ES-I3 (cell line): ENCODE measurements around the gene SBK2.
"Not testable (repeated sequence)": the region's sequence is repeated elsewhere in the genome, so short reads cannot be mapped to it uniquely, and the experiment has no call there.

ENCODE experiments used
- H3K36me3 ChIP-seq: 2 replicates; pipeline ENCODE4 v1.6.1; 2013; ENCODE audit warnings: mild to moderate bottlenecking, low read length, control low read depth, moderate library complexity; ENCODE audit not compliant: insufficient read depth
- H3K4me1 ChIP-seq: 2 replicates; pipeline ENCODE4 v1.6.1; 2013; ENCODE audit warnings: mild to moderate bottlenecking, control low read depth, low read length; ENCODE audit not compliant: insufficient read depth
- H3K9ac ChIP-seq: 2 replicates; pipeline ENCODE4 v1.6.1; 2013; ENCODE audit warnings: low read depth, mild to moderate bottlenecking, low read length, moderate library complexity
- H3K9me3 ChIP-seq: 2 replicates; pipeline ENCODE4 v1.6.1; 2013; ENCODE audit warnings: mild to moderate bottlenecking, low read length, moderate library complexity; ENCODE audit not compliant: control insufficient read depth, insufficient read depth

Gene SBK2

DNA sequence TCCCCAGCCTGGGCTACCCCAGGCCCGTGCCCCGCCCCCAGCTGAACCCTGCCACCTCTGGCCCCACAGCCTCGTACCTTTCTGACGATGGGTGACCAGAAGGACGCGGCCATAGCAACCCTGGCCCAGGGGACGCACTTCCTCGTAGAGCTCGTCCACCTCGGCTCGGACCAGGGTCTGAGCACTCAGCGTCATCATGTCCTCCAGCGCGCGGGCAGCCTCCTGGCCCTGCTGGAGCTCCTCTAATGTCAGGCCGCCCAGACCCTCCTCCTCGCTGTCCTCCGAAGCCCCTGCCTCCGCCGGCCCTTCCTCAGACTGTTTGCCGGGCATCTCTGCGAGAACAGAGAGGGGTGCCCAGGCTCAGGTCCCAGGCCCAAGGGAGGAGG, 975 bp downstream of the SBK2 start:
- peaks cover 2% of the 10 kb centered on the region; the same call in 1 of the 2 replicates for H3K36me3 ChIP-seq
- H3K4me1 ChIP-seq: peaks cover 6% of the 10 kb centered on the region; the same call in 1 of the 2 replicates
- H3K9me3 ChIP-seq: no peaks in the 10 kb centered on the region
- H3K9ac ChIP-seq: no peak overlapping the region

DNA sequence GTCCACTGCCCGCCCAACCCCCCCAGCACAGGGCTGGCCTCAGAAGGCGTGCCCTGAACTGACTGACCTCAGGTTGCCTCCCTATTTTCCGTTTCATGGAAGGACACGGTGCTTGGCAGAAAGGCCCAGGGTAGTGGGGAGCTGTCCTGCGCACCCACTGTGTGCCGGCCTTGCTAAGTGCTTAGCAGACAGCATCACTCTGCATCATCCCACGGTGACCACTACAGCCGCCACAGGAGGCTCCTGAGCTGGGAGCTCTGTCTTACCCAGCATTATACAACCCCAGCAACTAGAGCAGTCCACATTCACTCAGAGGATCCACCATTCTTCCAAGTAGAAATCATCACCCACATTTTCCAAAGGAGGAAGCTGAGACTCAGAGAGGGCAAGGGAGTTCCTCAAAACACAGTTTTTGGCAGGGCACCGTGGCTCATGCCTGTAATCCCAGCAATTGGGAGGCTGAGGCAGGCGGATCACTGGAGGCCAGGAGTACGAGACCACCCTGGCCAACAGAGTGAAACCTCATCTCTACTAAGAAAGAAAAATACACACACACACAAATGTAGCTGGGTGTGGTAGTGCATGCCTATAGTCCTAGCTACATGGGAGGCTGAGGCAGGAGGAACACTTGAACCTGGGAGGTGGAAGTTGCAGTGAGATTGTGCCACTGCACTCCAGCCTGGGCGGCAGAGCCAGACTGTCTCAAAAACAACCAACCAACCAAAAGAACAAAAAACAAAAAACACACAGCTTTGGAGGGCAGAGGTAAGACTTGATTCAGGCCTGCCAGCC, 1.6 kb downstream of the SBK2 start:
- peaks cover 2% of the 10 kb centered on the region; the same call in 1 of the 2 replicates for H3K36me3 ChIP-seq
- peaks cover 6% of the 10 kb centered on the region; the same call in 1 of the 2 replicates for H3K4me1 ChIP-seq
- H3K9ac ChIP-seq: no peak overlapping the region
- no peaks in the 10 kb centered on the region for H3K9me3 ChIP-seq

DNA sequence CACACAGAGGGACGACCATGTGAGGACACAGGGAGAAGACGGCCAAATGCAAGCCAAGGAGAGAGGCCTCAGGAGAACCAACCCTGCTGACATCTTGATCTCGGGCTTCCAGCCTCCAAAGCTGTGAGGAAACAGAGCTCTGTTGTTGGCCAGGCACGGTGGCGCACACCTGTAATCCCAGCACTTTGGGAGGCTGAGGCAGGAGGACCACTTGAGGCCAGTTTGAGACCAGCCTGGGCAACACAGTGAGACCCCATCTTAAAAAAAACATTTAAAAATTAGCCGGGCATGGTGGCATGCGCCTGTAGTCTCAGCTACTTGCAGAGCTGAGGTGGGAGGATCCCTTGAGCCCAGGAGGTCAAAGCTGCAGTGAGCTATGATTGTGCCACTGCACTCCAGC, 2.7 kb downstream of the SBK2 start:
- H3K4me1 ChIP-seq, H3K36me3 ChIP-seq, H3K9ac ChIP-seq, H3K9me3 ChIP-seq: not testable (repeated sequence)

DNA sequence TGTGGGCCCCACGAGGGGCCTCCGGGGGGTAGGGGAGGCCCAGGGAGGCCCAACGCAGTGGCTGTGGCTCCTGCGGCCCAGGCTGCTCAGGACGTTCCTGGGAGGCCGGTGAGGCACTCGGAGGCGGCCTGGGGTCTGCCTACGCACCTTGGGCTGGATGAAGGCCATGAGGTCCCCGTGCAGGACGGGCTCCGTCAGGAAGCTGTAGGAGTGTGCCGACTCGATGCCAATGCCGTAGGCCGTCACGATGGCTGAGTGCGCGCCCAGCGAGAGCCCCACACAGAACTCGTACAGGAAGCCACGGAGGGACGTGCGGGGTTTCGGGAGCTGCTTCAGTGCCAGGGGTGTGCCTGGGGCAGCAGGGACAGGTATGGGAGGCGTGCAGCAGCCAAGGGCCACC, 5.9 kb downstream of the SBK2 start:
- Histone ChIP-seq H3K36me3 (peaks cover 2% of the 10 kb centered on the region; the same call in 1 of the 2 replicates), H3K9me3 (no peaks in the 10 kb centered on the region), H3K4me1 (peaks cover 4% of the 10 kb centered on the region; the same call in 1 of the 2 replicates), H3K9ac (no peak overlapping the region)

DNA sequence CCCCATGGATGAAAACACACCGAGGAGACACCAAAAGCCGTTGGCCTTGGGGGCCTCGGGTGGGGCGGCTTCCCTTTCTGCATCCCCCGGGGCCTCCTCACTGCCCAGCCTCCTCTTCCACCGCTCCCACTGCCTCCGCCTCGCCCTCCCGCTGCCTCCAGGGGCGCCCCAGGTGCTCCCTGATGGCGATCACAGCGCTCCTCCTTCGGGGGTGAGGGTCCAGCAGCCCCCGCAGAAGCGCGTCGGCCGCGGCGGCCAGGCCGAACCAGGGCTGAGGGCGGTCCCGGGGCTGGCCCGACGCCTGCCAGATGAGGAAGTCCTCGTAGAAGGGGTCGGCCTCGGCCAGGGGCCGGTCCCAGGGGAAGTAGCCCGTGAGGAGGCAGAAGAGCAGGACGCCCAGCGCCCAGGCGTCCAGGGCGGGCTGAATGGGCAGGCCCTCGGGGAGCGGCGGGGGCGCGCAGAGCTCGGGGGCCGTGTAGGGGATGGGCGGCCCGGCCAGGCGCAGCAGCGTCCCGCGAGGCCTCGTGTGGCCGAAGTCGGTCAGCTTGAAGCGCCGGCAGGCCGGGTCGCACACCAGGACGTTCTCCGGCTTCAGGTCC, 7.2 kb downstream of the SBK2 start:
- H3K9ac ChIP-seq: no peak overlapping the region
- peaks cover 4% of the 10 kb centered on the region; the same call in 1 of the 2 replicates for H3K4me1 ChIP-seq
- no peaks in the 10 kb centered on the region for H3K36me3 ChIP-seq
- H3K9me3 ChIP-seq: no peaks in the 10 kb centered on the region

DNA sequence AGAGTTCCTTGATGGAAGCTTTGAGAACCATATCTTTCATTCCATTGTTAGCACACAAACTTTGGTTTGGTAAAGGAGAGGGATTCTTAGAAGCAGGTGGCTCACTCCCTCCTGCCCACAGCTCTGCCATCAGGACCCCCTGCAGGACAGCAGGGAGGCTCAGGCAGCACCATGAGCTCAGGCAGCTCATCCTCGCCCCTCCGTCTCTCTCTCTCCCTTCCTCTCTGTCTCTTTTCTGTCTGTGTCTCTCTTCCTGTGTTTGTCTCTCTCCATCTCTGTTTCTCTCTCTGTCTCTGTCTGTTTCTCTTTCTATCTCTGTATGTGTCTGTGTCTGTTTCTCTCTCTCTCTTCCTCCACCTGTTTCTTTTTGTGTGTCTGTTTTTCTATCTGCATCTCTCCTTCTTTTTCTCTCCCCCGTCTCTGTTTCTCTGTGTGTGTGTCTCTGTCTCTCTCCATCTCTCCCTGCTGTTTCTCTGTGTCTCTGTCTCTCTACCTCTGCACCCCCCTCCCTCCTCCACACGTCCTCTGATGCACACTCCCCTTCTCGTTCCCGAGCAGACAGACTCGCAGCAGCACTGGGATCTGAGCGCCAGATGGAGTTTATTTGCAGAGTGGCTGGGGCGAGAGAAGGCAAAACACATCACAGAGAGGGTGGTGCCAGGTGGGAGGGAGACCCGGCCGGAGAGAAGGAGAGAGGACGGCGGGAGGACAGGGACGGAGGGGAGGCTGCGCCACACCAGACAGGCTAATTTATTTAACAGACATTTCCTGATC, 8.7 kb downstream of the SBK2 start:
- H3K9ac ChIP-seq: no peak overlapping the region
- H3K9me3 ChIP-seq: no peaks in the 10 kb centered on the region
- H3K4me1 ChIP-seq: peaks cover 4% of the 10 kb centered on the region; the same call in 1 of the 2 replicates
- H3K36me3 ChIP-seq: no peaks in the 10 kb centered on the region

DNA sequence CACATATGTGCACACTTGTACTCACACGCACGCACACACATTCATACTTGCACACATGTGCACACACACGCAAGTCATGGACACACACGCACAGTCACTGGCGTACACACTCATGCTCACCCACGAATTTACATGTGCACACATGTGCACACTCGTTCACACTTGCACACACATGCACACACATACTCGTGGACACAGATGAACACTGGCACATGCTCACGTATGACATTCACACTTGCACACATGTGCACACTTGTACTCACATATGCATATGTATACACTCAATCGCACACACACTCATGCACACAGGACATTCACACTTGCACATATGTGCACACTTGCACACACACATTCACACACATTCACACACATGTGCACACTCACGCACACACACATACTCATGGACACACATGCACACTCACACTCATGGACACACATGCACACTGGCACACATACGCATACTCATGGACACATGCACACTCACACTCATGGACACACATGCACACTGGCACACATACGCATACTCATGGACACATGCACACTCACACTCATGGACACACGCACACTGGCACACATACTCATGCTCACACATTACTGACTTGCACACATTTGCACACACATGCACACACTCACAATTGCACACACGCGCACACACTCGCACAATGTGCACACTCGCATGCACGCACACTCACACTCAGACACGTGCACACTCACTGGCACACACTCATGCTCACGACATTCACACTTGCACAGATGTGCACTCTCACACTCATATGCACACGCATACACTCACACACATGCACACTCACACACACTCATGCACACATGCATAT, 9.5 kb downstream of the SBK2 start:
- Histone ChIP-seq H3K9ac (no peak overlapping the region), H3K4me1 (peaks cover 4% of the 10 kb centered on the region; the same call in 1 of the 2 replicates), H3K36me3 (no peaks in the 10 kb centered on the region), H3K9me3 (no peaks in the 10 kb centered on the region)

DNA sequence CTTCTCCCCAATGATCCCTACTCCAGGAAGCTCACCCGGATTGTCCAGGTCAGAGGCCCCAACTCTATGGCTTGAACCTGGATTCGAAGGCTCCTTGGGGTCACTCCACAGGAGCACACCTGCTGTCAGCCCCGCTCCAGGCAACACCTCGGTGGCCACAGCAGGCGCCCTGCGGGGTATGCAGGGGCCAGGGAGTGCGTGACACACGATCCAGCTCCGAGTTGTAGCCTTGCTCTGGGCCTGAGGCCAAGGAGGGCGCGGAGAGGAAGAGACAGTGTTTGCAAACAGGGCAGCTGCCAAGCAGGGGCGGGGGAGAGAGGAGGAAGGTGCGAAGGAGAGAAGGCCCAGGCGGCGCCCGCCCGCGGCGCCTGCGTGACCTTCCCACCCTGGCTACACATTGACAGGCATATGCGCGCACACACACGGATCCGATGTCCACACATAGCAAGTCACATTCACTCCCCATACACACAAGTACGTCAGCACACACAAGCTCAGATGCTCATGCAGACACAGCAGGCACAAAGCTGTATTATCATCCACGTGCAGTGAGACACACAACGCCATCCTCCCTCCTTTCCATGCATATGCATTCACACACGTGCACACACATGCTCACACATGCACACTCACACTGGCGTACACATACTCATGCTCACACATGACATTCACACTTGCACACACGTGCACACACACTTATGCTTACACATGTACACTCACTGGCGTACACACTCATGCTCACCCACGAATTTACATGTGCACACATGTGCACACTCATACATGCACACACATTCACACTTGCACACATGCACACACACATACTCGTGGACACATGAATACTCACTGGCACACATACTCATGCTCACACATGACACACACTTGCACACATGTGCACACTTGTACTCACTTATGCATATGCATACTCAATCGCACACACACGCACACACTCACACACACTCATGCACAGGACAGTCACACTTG, 10.4 kb downstream of the SBK2 start:
- H3K9me3 ChIP-seq: no peaks in the 10 kb centered on the region
- H3K36me3 ChIP-seq: no peaks in the 10 kb centered on the region
- H3K9ac ChIP-seq: no peak overlapping the region
- peaks cover 4% of the 10 kb centered on the region; the same call in 1 of the 2 replicates for H3K4me1 ChIP-seq

DNA sequence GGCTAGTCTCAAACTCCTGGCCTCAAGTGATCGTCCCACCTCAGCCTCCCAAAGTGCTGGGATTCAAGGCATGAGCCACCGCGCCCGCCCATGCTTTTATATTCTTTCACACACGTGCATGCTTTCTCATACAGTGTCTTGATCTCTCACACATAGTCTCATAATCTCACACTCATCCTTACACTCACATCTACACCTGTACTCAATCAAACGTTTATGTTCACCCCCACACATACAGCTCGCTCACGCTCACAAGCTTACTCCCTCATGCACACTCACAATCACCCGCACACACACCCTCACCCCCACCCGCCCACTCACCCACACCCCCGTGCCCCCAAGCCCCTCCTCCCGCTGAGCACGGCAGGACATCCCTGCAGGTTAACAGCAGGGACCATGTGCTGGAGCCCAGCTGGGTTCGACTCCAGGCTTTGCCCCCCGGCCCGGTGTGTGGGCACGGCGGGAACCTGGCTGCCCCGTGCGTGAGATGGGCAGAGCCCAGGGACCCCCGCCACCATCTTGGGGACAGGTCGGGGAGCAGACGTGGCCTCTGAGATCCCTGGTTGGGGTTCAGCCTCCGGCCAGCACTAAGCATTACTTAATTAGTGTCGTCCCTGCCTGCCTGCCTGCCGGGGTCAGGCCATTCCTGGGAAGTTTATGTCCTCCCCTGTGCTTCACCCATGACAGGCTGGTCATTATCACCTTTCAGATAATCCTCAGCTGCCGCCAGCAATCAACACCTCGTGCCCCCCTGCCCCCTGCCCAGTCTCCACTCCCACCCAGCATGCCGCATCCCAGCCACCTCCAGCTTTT, 11.4 kb downstream of the SBK2 start:
- Histone ChIP-seq H3K9me3 (no peaks in the 10 kb centered on the region), H3K36me3 (no peaks in the 10 kb centered on the region), H3K9ac (no peak overlapping the region), H3K4me1 (peaks cover 4% of the 10 kb centered on the region; the same call in 1 of the 2 replicates)

DNA sequence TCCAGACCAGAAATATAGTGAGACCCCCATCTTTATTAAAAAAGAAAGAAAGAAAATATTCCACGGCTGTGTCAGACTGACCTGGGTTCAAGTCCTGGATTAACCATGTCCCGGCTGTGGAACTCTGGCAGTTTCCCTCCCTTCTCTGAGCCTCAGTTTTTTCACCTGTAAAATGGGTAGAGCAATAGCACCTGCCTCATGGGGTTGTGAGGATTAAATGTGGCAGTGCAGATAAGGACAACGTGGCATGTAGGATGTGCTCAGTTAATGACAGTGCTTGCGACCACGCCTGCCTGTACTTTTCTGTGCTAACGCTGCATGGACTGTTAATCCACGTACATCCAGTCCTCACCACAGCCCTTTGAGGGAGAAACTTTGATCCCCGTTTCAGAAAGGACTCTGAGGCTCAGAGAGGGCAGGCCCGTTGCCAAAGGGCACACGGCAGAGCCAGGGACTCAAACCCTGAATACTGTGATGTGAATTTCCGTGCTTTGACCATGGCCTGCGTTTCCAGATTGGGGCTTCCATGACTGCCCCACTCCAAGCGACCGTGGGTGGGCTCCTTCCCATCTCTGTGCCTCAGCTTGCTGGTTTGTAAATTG, 16.1 kb downstream of the SBK2 start:
- no peaks in the 10 kb centered on the region; the same call in 1 of the 2 replicates for H3K4me1 ChIP-seq

DNA sequence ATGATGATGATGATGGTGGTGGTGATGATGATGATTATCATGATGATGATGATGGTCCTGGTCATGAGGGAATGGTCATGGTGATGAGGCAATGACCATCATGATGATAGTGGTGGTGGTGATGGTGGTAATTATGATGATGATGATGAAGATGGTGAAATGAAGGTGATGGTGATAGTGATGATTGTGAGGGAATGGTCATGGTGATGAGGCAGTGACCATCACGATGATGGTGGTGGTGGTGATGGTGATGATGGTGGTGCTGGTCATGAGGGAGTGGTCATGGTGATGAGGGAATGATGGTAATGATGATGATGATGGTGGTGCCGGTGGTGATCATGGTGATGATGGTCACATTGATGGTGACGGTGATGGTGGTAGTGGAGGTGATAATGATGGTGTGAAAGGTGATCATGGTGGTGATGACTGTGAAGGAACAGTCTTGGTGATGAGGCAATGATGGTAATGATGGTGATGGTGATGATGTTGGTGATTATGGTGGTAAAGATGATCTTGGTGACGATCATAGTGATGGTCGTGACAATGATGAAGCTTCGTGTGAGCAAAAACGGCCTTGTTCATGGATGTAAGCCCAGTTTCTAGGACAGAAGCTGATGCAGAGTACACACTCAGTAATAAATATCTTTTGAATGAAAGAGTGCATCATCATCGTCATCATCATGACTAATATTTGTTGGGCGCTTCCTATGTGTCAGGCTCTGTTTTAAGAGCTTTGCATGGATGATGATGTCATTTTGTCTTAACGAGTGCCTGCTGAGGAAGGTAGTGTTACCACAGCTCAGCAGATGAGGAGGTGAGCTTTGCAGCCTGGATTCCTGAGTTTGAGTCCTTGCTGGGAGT, 17.3 kb downstream of the SBK2 start:
- H3K4me1 ChIP-seq: no peaks in the 10 kb centered on the region; the same call in 1 of the 2 replicates
- H3K9ac ChIP-seq: no peak overlapping the region
- no peaks in the 10 kb centered on the region for H3K36me3 ChIP-seq
- no peaks in the 10 kb centered on the region for H3K9me3 ChIP-seq

More for the DNA sequence above, 16.1 kb downstream of the SBK2 start:
- no peaks in the 10 kb centered on the region for H3K36me3 ChIP-seq
- H3K9me3 ChIP-seq: no peaks in the 10 kb centered on the region
- H3K9ac ChIP-seq: no peak overlapping the region
